NK-92 (cell line): ENCODE results near the gene UBE2E3.
"Not testable (repeated sequence)": the region's sequence is repeated elsewhere in the genome, so short reads cannot be mapped to it uniquely, and the experiment has no call there.

Experiments used
- DNase-seq: peaks from one replicate; lab custom pipeline; 2025; ENCODE audit not compliant: unreplicated experiment; lab: John Stamatoyannopoulos, UW

The UBE2E3 gene

GRCh38 chr2:181072486-181073235 lies 92.3 kb downstream of the UBE2E3 start:
- no peak for DNase-seq

GRCh38 chr2:181073896-181074295 lies 93.5 kb downstream of the UBE2E3 start:
- DNase-seq, result no peak

GRCh38 chr2:181074457-181074856 lies 94.1 kb downstream of the UBE2E3 start:
- no peak for DNase-seq

- no peak for DNase-seq
These were observed 96.3 kb downstream of the UBE2E3 start for GRCh38 chr2:181076658-181077057.

GRCh38 chr2:181077128-181077709 lies 96.8 kb downstream of the UBE2E3 start:
- DNase-seq, result no peak

GRCh38 chr2:181083140-181083539 lies 102.7 kb downstream of the UBE2E3 start:
- no peak for DNase-seq

- DNase-seq, result no peak
These were observed 105.3 kb downstream of the UBE2E3 start for GRCh38 chr2:181085734-181086133.

- not testable (repeated sequence) for DNase-seq
These were observed 111.5 kb downstream of the UBE2E3 start for GRCh38 chr2:181091920-181092319.

GRCh38 chr2:181095486-181095885 lies 115.1 kb downstream of the UBE2E3 start:
- no peak for DNase-seq

GRCh38 chr2:181103659-181104058 lies 123.3 kb downstream of the UBE2E3 start:
- DNase-seq, result no peak

- no peak for DNase-seq
These were observed 124.2 kb downstream of the UBE2E3 start for GRCh38 chr2:181104512-181105115.

- DNase-seq, result no peak
These were observed 125.2 kb downstream of the UBE2E3 start for GRCh38 chr2:181105562-181105961.

GRCh38 chr2:181106229-181106628 lies 125.8 kb downstream of the UBE2E3 start:
- DNase-seq, result no peak

- no peak for DNase-seq
These were observed 126.6 kb downstream of the UBE2E3 start for GRCh38 chr2:181106789-181107627.

- DNase-seq, result no peak
These were observed 127.2 kb downstream of the UBE2E3 start for GRCh38 chr2:181107628-181107945.

- no peak for DNase-seq
These were observed 130.7 kb downstream of the UBE2E3 start for GRCh38 chr2:181111059-181111458.

- DNase-seq, result no peak
These were observed 132.5 kb downstream of the UBE2E3 start for GRCh38 chr2:181112916-181113315.
